GM23248 (cell line): Measurements from ENCODE around the gene MLLT10. TPM values are rescaled to one million over a fixed set of nuclear protein-coding genes. Genes with fewer than 3 reads are reported as not detected.

Experiments used
- DNase-seq: peaks from one replicate; pipeline ENCODE4 v3.0.0-alpha.2; 2015
- H2AFZ ChIP-seq: fragments of 200-600 bp; sonication (generic); 2 replicates; pipeline ENCODE4 v1.6.1; 2016; ENCODE audit warnings: antibody characterized with exemption
- H3F3A ChIP-seq: fragments of 200-600 bp; sonication (generic); 2 replicates; pipeline ENCODE4 v1.6.1; 2016; ENCODE audit warnings: mild to moderate bottlenecking, antibody characterized with exemption, mixed run types; ENCODE audit not compliant: insufficient read depth
- H3K27ac ChIP-seq: fragments of 200-600 bp; sonication (generic); 2 replicates; pipeline ENCODE4 v1.5.1; 2016; ENCODE audit warnings: mild to moderate bottlenecking
- H3K27me3 ChIP-seq: fragments of 200-600 bp; sonication (generic); replicated peaks from 2 replicates; pipeline ENCODE4 v1.6.1; 2016; ENCODE audit warnings: mild to moderate bottlenecking; ENCODE audit not compliant: insufficient read depth
- H3K36me3 ChIP-seq: fragments of 200-600 bp; sonication (generic); 2 replicates; pipeline ENCODE4 v1.6.1; 2016; ENCODE audit warnings: low read depth, mild to moderate bottlenecking
- H3K4me1 ChIP-seq: fragments of 200-600 bp; sonication (generic); 2 replicates; pipeline ENCODE4 v1.6.1; 2016; ENCODE audit warnings: mild to moderate bottlenecking; ENCODE audit not compliant: insufficient read depth
- H3K4me2 ChIP-seq: fragments of 200-600 bp; sonication (generic); one replicate; pipeline ENCODE4 v1.6.1; 2016; ENCODE audit warnings: mild to moderate bottlenecking; ENCODE audit not compliant: unreplicated experiment
- H3K4me3 ChIP-seq: fragments of 200-600 bp; sonication (generic); 2 replicates; pipeline ENCODE4 v1.5.1; 2016; ENCODE audit warnings: mild to moderate bottlenecking
- H3K79me2 ChIP-seq: fragments of 200-600 bp; sonication (generic); 2 replicates; pipeline ENCODE4 v1.6.1; 2016; ENCODE audit warnings: mild to moderate bottlenecking; ENCODE audit not compliant: insufficient read depth
- H3K9ac ChIP-seq: fragments of 200-600 bp; sonication (generic); 2 replicates; pipeline ENCODE4 v1.6.1; 2016; ENCODE audit warnings: mild to moderate bottlenecking
- H3K9me2 ChIP-seq: fragments of 200-600 bp; sonication (generic); 2 replicates; pipeline ENCODE4 v1.6.1; 2016; ENCODE audit warnings: mixed run types, mild to moderate bottlenecking, moderate library complexity; ENCODE audit not compliant: insufficient read depth
- H3K9me3 ChIP-seq: fragments of 200-600 bp; sonication (generic); one replicate; pipeline ENCODE4 v1.6.1; 2017; ENCODE audit warnings: low read depth
- H4K20me1 ChIP-seq: fragments of 200-600 bp; sonication (generic); 2 replicates; pipeline ENCODE4 v1.6.0; 2016; ENCODE audit not compliant: insufficient read depth
- EZH2 ChIP-seq: fragments of 200-600 bp; sonication (generic); IDR thresholded peaks from 2 replicates; pipeline ENCODE4 v1.6.1; 2018; ENCODE audit warnings: antibody characterized with exemption, mild to moderate bottlenecking; ENCODE audit not compliant: insufficient read depth, poor library complexity, severe bottlenecking
- EZH2phosphoT487 ChIP-seq: fragments of 200-600 bp; sonication (generic); IDR thresholded peaks from 2 replicates; pipeline ENCODE4 v1.6.1; 2018; ENCODE audit warnings: antibody characterized with exemption, moderate library complexity, mild to moderate bottlenecking, low read depth; ENCODE audit not compliant: insufficient read depth
- WGBS, 2 experiments: methylation state at CpG; one replicate each; pipeline ENCODE4 v1.1.6; 2015 to 2017; ENCODE audit warnings: low lambda C conversion rate in 2 of 2, low coverage in 1 of 2; ENCODE audit errors: missing lambda C conversion rate in 2 of 2; 5-methylcytosine and 5-hydroxymethylcytosine counted together
- in situ Hi-C: fragments of 300-500 bp; cut with MboI; formaldehyde crosslinking; loops from 2 replicates; pipeline ENCODE4 v1.15.0; 2020
- polyA plus RNA-seq: library from polyadenylated mRNA; unstranded; fragments of >200 nt; fragmentation: Nextera tagmentation; extraction: Ambion mirVana; gene quantifications from 2 replicates; pipeline ENCODE4 v1.2.1, GENCODE V29; 2016
- total RNA-seq: library from RNA; depleted of rRNA; stranded (reverse); fragments of >200 nt; shearing (Covaris generic); gene quantifications from 2 replicates; pipeline ENCODE4 v1.2.3, GENCODE V29; 2014

The MLLT10 gene
- total and polyA plus RNA-seq, 2 experiments from 2014 or later: 8.9 to 19.8 TPM

- no peaks in the 10 kb centered on the region for H4K20me1 ChIP-seq
- peak; percentile 82 for DNase-seq
- TF ChIP-seq EZH2 (no peak), EZH2phosphoT487 (no peak)
- H3K4me1 ChIP-seq: peaks cover 16% of the 10 kb centered on the region
- peak overlapping the region; percentile 99 for H3K27ac ChIP-seq
- peak overlapping the region; percentile 86 for H3K4me3 ChIP-seq
- no peaks in the 10 kb centered on the region for H3K9me3 ChIP-seq
- peak overlapping the region; percentile 95 for H3K9ac ChIP-seq
- H3K4me2 ChIP-seq: peak overlapping the region; percentile 99
- H2AFZ ChIP-seq: peak overlapping the region; percentile 85
- no peaks in the 10 kb centered on the region for H3K79me2 ChIP-seq
- in situ Hi-C loops: loop anchor here (25.0 kb wide), 2 partner anchors 413 to 713 kb away; no protein-coding TSS in a partner anchor
- H3F3A ChIP-seq: peaks cover 32% of the 10 kb centered on the region
- H3K36me3 ChIP-seq: no peaks in the 10 kb centered on the region
- no peaks in the 10 kb centered on the region for H3K27me3 ChIP-seq
- no peaks in the 10 kb centered on the region for H3K9me2 ChIP-seq
- WGBS, 2 experiments: 1 to 2% methylated on average over 23 of the region's 23 CpGs
Observed at GRCh38 chr10:21524526-21525366, 9.3 kb upstream of the MLLT10 start.

GRCh38 chr10:21525367-21526187 lies 8.5 kb upstream of the MLLT10 start, which contains the start of gene SKIDA1:
SKIDA1 (minus strand) TSS chr10:21525682; CDS start chr10:21517822, 7,860 bp downstream.
- Histone ChIP-seq H3K27ac (peak within 1 kb of the TSS; percentile 99), H4K20me1 (no peaks in the 10 kb centered on the region), H3K4me3 (peak within 1 kb of the TSS; percentile 86), H3K9ac (peak within 1 kb of the TSS; percentile 95), H3K9me3 (no peaks in the 10 kb centered on the region), H3K36me3 (no peaks in the 10 kb centered on the region), H3K79me2 (no peaks in the 10 kb centered on the region), H3K4me2 (peak within 1 kb of the TSS; percentile 99), H3F3A (peaks cover 28% of the 10 kb centered on the region; the same call in 1 of the 2 replicates), H3K9me2 (no peaks in the 10 kb centered on the region), H3K27me3 (no peaks in the 10 kb centered on the region), H2AFZ (peak within 1 kb of the TSS; percentile 85), H3K4me1 (peaks cover 15% of the 10 kb centered on the region)
- 1 to 3% methylated on average over 41 to 51 of the region's 64 CpGs for WGBS, 2 experiments
- TF ChIP-seq EZH2: no peak
- no peak for TF ChIP-seq EZH2phosphoT487
- peak; percentile 91 for DNase-seq
- in situ Hi-C loops: loop anchor here (25.0 kb wide), 1 partner anchor 412 kb away; no protein-coding TSS in a partner anchor

GRCh38 chr10:21526188-21526859 lies 7.7 kb upstream of the MLLT10 start:
- WGBS, 2 experiments: 0 to 1% methylated on average over 24 to 48 of the region's 56 CpGs
- DNase-seq: peak; percentile 84

More at GRCh38 chr10:21526188-21526859, 7.7 kb upstream of the MLLT10 start:
- no peaks in the 10 kb centered on the region for H3K79me2 ChIP-seq
- no peaks in the 10 kb centered on the region for H3K9me3 ChIP-seq
- no peak for TF ChIP-seq EZH2phosphoT487
- TF ChIP-seq EZH2: no peak
- H3K4me3 ChIP-seq: peak overlapping the region; percentile 86
- peak overlapping the region; percentile 85 for H2AFZ ChIP-seq
- peak overlapping the region; percentile 95 for H3K9ac ChIP-seq
- H4K20me1 ChIP-seq: no peaks in the 10 kb centered on the region
- H3K36me3 ChIP-seq: no peaks in the 10 kb centered on the region
- in situ Hi-C loops: loop anchor here (25.0 kb wide), 1 partner anchor 411 kb away; no protein-coding TSS in a partner anchor
- H3K4me1 ChIP-seq: peaks cover 13% of the 10 kb centered on the region
- peaks cover 28% of the 10 kb centered on the region; the same call in 1 of the 2 replicates for H3F3A ChIP-seq
- no peaks in the 10 kb centered on the region for H3K27me3 ChIP-seq
- H3K4me2 ChIP-seq: peak overlapping the region; percentile 99
- H3K27ac ChIP-seq: peak overlapping the region; percentile 99
- H3K9me2 ChIP-seq: no peaks in the 10 kb centered on the region
